ENCODE measurements around the gene OGFR. TPM values are rescaled to one million over a fixed set of nuclear protein-coding genes. Genes with fewer than 3 reads are reported as not detected.

Gene OGFR
- total RNA-seq, 1 donor from 2014 or later = 56.4 TPM

- intact Hi-C loops (cut with micrococcal nuclease) = no loop called here
- Mint-ChIP-seq H3K4me3 (no peak overlapping the region), H3K36me3 (ENCODE audit: low read depth) (peaks cover 3% of the 10 kb centered on the region), H3K27me3 (ENCODE audit: insufficient read depth) (peaks cover 22% of the 10 kb centered on the region), H3K27ac (no peak overlapping the region), H3K9me3 (no peaks in the 10 kb centered on the region), H3K4me1 (ENCODE audit: low read depth) (no peaks in the 10 kb centered on the region)
- no peak for DNase-seq (ENCODE audit: low spot score)
Measured at GRCh38 chr20:62818592-62819493, 14.2 kb downstream of the OGFR start.

GRCh38 chr20:62819494-62820174 is 15.0 kb downstream of the OGFR start:
- no peak for DNase-seq (ENCODE audit: low spot score)
- H3K36me3 Mint-ChIP-seq (ENCODE audit: low read depth) = peaks cover 3% of the 10 kb centered on the region
- intact Hi-C loops (cut with micrococcal nuclease) = loop anchor here (5.0 kb wide), 1 partner anchor 193 kb away; no protein-coding TSS in a partner anchor
- peaks cover 22% of the 10 kb centered on the region for H3K27me3 Mint-ChIP-seq (ENCODE audit: insufficient read depth)
- no peaks in the 10 kb centered on the region for H3K9me3 Mint-ChIP-seq
- no peaks in the 10 kb centered on the region for H3K4me1 Mint-ChIP-seq (ENCODE audit: low read depth)
- no peak overlapping the region for H3K4me3 Mint-ChIP-seq
- no peak overlapping the region for H3K27ac Mint-ChIP-seq

- intact Hi-C loops (cut with micrococcal nuclease) = loop anchor here (5.0 kb wide), 1 partner anchor 192 kb away; no protein-coding TSS in a partner anchor
- Mint-ChIP-seq H3K4me1 (ENCODE audit: low read depth) (no peaks in the 10 kb centered on the region), H3K27ac (no peak overlapping the region), H3K4me3 (no peak overlapping the region), H3K27me3 (ENCODE audit: insufficient read depth) (peaks cover 16% of the 10 kb centered on the region), H3K36me3 (ENCODE audit: low read depth) (peaks cover 2% of the 10 kb centered on the region), H3K9me3 (no peaks in the 10 kb centered on the region)
- no peak for DNase-seq (ENCODE audit: low spot score)
Measured at GRCh38 chr20:62820208-62820961, 15.8 kb downstream of the OGFR start.

- Mint-ChIP-seq H3K4me3 (no peak overlapping the region), H3K27ac (no peak overlapping the region), H3K27me3 (ENCODE audit: insufficient read depth) (peaks cover 9% of the 10 kb centered on the region), H3K36me3 (ENCODE audit: low read depth) (no peaks in the 10 kb centered on the region), H3K9me3 (no peaks in the 10 kb centered on the region), H3K4me1 (ENCODE audit: low read depth) (no peaks in the 10 kb centered on the region)
- intact Hi-C loops (cut with micrococcal nuclease) = loop anchor here (5.0 kb wide), 1 partner anchor 191 kb away; no protein-coding TSS in a partner anchor
- DNase-seq (ENCODE audit: low spot score) = no peak
Measured at GRCh38 chr20:62820962-62821725, 16.5 kb downstream of the OGFR start.

GRCh38 chr20:62821726-62822210 is 17.1 kb downstream of the OGFR start:
- Mint-ChIP-seq H3K4me3 (no peak overlapping the region), H3K27ac (no peak overlapping the region), H3K36me3 (ENCODE audit: low read depth) (no peaks in the 10 kb centered on the region), H3K9me3 (no peaks in the 10 kb centered on the region), H3K4me1 (ENCODE audit: low read depth) (no peaks in the 10 kb centered on the region), H3K27me3 (ENCODE audit: insufficient read depth) (peaks cover 8% of the 10 kb centered on the region)
- no peak for DNase-seq (ENCODE audit: low spot score)
- intact Hi-C loops (cut with micrococcal nuclease) = loop anchor here (5.0 kb wide), 1 partner anchor 191 kb away; no protein-coding TSS in a partner anchor

- Mint-ChIP-seq H3K4me1 (ENCODE audit: low read depth) (no peaks in the 10 kb centered on the region), H3K27ac (no peak overlapping the region), H3K36me3 (ENCODE audit: low read depth) (no peaks in the 10 kb centered on the region), H3K4me3 (no peak overlapping the region), H3K27me3 (ENCODE audit: insufficient read depth) (peaks cover 8% of the 10 kb centered on the region), H3K9me3 (no peaks in the 10 kb centered on the region)
- intact Hi-C loops (cut with micrococcal nuclease) = loop anchor here (5.0 kb wide), 1 partner anchor 190 kb away; no protein-coding TSS in a partner anchor
- DNase-seq (ENCODE audit: low spot score) = no peak
Measured at GRCh38 chr20:62822239-62822787, 17.7 kb downstream of the OGFR start.

- intact Hi-C loops (cut with micrococcal nuclease) = loop anchor here (5.0 kb wide), 1 partner anchor 189 kb away; no protein-coding TSS in a partner anchor
- H3K36me3 Mint-ChIP-seq (ENCODE audit: low read depth) = no peaks in the 10 kb centered on the region
- H3K9me3 Mint-ChIP-seq = no peaks in the 10 kb centered on the region
- DNase-seq (ENCODE audit: low spot score) = no peak
- H3K27ac Mint-ChIP-seq = no peak overlapping the region
- no peaks in the 10 kb centered on the region for H3K4me1 Mint-ChIP-seq (ENCODE audit: low read depth)
- H3K4me3 Mint-ChIP-seq = no peak overlapping the region
- H3K27me3 Mint-ChIP-seq (ENCODE audit: insufficient read depth) = peaks cover 4% of the 10 kb centered on the region
Measured at GRCh38 chr20:62822788-62823651, 18.4 kb downstream of the OGFR start.

GRCh38 chr20:62823688-62824475 is 19.2 kb downstream of the OGFR start:
- H3K4me3 Mint-ChIP-seq = no peak overlapping the region
- no peak overlapping the region for H3K27ac Mint-ChIP-seq
- intact Hi-C loops (cut with micrococcal nuclease) = loop anchor here (5.0 kb wide), 1 partner anchor 188 kb away; no protein-coding TSS in a partner anchor
- no peaks in the 10 kb centered on the region for H3K4me1 Mint-ChIP-seq (ENCODE audit: low read depth)
- no peak for DNase-seq (ENCODE audit: low spot score)
- H3K36me3 Mint-ChIP-seq (ENCODE audit: low read depth) = no peaks in the 10 kb centered on the region
- H3K9me3 Mint-ChIP-seq = no peaks in the 10 kb centered on the region
- no peaks in the 10 kb centered on the region for H3K27me3 Mint-ChIP-seq (ENCODE audit: insufficient read depth)

- H3K27ac Mint-ChIP-seq = no peak overlapping the region
- intact Hi-C loops (cut with micrococcal nuclease) = loop anchor here (5.0 kb wide), 1 partner anchor 188 kb away; no protein-coding TSS in a partner anchor
- no peaks in the 10 kb centered on the region for H3K36me3 Mint-ChIP-seq (ENCODE audit: low read depth)
- H3K27me3 Mint-ChIP-seq (ENCODE audit: insufficient read depth) = no peaks in the 10 kb centered on the region
- peak; percentile 34 for DNase-seq (ENCODE audit: low spot score)
- no peaks in the 10 kb centered on the region for H3K4me1 Mint-ChIP-seq (ENCODE audit: low read depth)
- H3K4me3 Mint-ChIP-seq = no peak overlapping the region
- no peaks in the 10 kb centered on the region for H3K9me3 Mint-ChIP-seq
Measured at GRCh38 chr20:62824476-62825332, 20.1 kb downstream of the OGFR start.

All from activated T-helper 1 cell treated with anti-CD3 and anti-CD28 coated beads, Interleukin-12 subunit alpha, Interleukin-12 subunit beta, Interleukin-2, Interleukin-4 antibody, amounts not matched to agents 30 ng/mL and 10 ng/mL and 1 ng/mL, durations not matched to agents 14 hours and 24 hours and 36 hours (primary cell).